ENCODE results near the gene ZNF367. TPM values are rescaled to one million over a fixed set of nuclear protein-coding genes. Genes with fewer than 3 reads are reported as not detected.

Gene ZNF367
- polyA plus RNA-seq, 1 of the 3 experiments (the other 2 are of a cell fraction): 1.5 TPM

GRCh38 chr9:96453625-96454024 lies 35.5 kb upstream of the ZNF367 start (continued):
- TF ChIP-seq PBX3 (IDR thresholded peaks at IDR 0.05): peak; percentile 40; the same call in 1 of the 2 replicates
- no peak for TF ChIP-seq EZH2phosphoT487 (IDR thresholded peaks at IDR 0.05; ENCODE audit: borderline replicate concordance, low read depth)

- ChIA-PET POLR2A (interaction anchor here (1.5 kb wide), 1 partner anchor 32 kb away, joined by 4 read pairs; no protein-coding TSS in a partner anchor), CTCF (interaction anchor here (0.6 to 1.5 kb wide), 4 partner anchors 9 to 123 kb away, joined by 3 to 6 read pairs (median 4); no protein-coding TSS in a partner anchor)
- H3K9me3 ChIP-seq: no peaks in the 10 kb centered on the region
- peak overlapping the region; percentile 2; the same call in 1 of the 2 replicates for H2AFZ ChIP-seq (ENCODE audit: low read depth)
- H3K4me1 ChIP-seq (ENCODE audit: control insufficient read depth in 1 of 2, insufficient read depth in 2 of 2, low read depth in 1 of 2, low read length in 1 of 2): peaks cover 11% of the 10 kb centered on the region in 2 experiments; a peak in 3 of 4 replicates
- no peaks in the 10 kb centered on the region for H3K36me3 ChIP-seq (replicated peaks in 1 of 2; ENCODE audit: control insufficient read depth in 1 of 2, insufficient read depth in 2 of 2, low read length in 1 of 2)
- WGBS (ENCODE audit: low lambda C conversion rate): 7% methylated on average over 24 of the region's 63 CpGs
- no peak for TF ChIP-seq SMC3 (IDR thresholded peaks at IDR 0.05; ENCODE audit: low read depth, low read length)
- no peak for TF ChIP-seq CHD2 (IDR thresholded peaks at IDR 0.05; ENCODE audit: low read length, partially characterized antibody)
- TF ChIP-seq PBX3 (IDR thresholded peaks at IDR 0.05): no peak
- TF ChIP-seq IRF3 (IDR thresholded peaks at IDR 0.05; ENCODE audit: low read depth, low read length): no peak
- no peak for TF ChIP-seq NRF1 (IDR thresholded peaks at IDR 0.05; ENCODE audit: low read depth, low read length)
- no peak for TF ChIP-seq GABPA (IDR thresholded peaks at IDR 0.05; ENCODE audit: low read depth)
- TF ChIP-seq YY1 (IDR thresholded peaks at IDR 0.05; ENCODE audit: low read depth): no peak
- no peak for TF ChIP-seq NFIC (IDR thresholded peaks at IDR 0.05; ENCODE audit: borderline replicate concordance)
- no peak for TF ChIP-seq TEAD4 (IDR thresholded peaks at IDR 0.05; ENCODE audit: borderline replicate concordance, insufficient read depth)
- TF ChIP-seq TAF1 (IDR thresholded peaks at IDR 0.05; ENCODE audit: borderline replicate concordance, low read depth, low read length): no peak
- no peak for TF ChIP-seq REST (IDR thresholded peaks at IDR 0.05; ENCODE audit: low read depth, low read length)
- TF ChIP-seq EZH2phosphoT487 (IDR thresholded peaks at IDR 0.05; ENCODE audit: borderline replicate concordance, low read depth): no peak
- no peak for TF ChIP-seq MEF2A (IDR thresholded peaks at IDR 0.05; ENCODE audit: borderline replicate concordance, low read depth)
- no peak for TF ChIP-seq RCOR1 (IDR thresholded peaks at IDR 0.05; ENCODE audit: low read length)
- TF ChIP-seq RAD21 (IDR thresholded peaks at IDR 0.05; ENCODE audit: low read length): no peak
- TF ChIP-seq POLR2AphosphoS5 (IDR thresholded peaks at IDR 0.05; ENCODE audit: low read depth, low read length): no peak
- TF ChIP-seq JUND (IDR thresholded peaks at IDR 0.05): no peak
- no peak for TF ChIP-seq FOXJ3 (CRISPR knock-in tag; IDR thresholded peaks at IDR 0.05)
- no peak for TF ChIP-seq EP300 (IDR thresholded peaks at IDR 0.05; ENCODE audit: borderline replicate concordance in 1 of 2, low read depth in 1 of 2, low read length in 1 of 2)
- TF ChIP-seq TCF12 (IDR thresholded peaks at IDR 0.05): no peak
- H3K4me2 ChIP-seq: peak overlapping the region; percentile 74
- no peaks in the 10 kb centered on the region; the same call in 1 of the 2 replicates for H4K20me1 ChIP-seq (ENCODE audit: insufficient read depth)
- H3K4me3 ChIP-seq (ENCODE audit: low read depth in 2 of 2, low read length in 1 of 2): peak overlapping the region; percentile 67 to 70
- no peaks in the 10 kb centered on the region for H3K27me3 ChIP-seq (ENCODE audit: insufficient read depth)
- peak overlapping the region; percentile 73 for H3K9ac ChIP-seq
- DNase-seq: peak; percentile 77
- H3F3A ChIP-seq (replicated peaks; ENCODE audit: insufficient read depth): peaks cover 16% of the 10 kb centered on the region
- no peaks in the 10 kb centered on the region for H3K9me2 ChIP-seq
- peak overlapping the region; percentile 41 to 77; a peak in 3 of 4 replicates for H3K27ac ChIP-seq (ENCODE audit: low read depth in 2 of 2, low read length in 1 of 2)
- peaks cover 55% of the 10 kb centered on the region for H3K79me2 ChIP-seq (ENCODE audit: insufficient read depth)
Observed at GRCh38 chr9:96450613-96451528, 32.7 kb upstream of the ZNF367 start.
